ENCODE measurements around the gene TREX2. TPM values are rescaled to one million over a fixed set of nuclear protein-coding genes. Genes with fewer than 3 reads are reported as not detected.

Gene TREX2
- total RNA-seq, 2 experiments from 2014 or later = 3.7 to 6.7 TPM

- Histone ChIP-seq H3K4me1 (ENCODE audit: insufficient read depth, low read length, poor library complexity, severe bottlenecking) (no peaks in the 10 kb centered on the region), H2AFZ (ENCODE audit: low read length) (no peak overlapping the region), H3K4me2 (ENCODE audit: low read length) (no peak overlapping the region), H3K27ac (ENCODE audit: low read depth, low read length, poor library complexity, severe bottlenecking) (no peak overlapping the region), H4K20me1 (ENCODE audit: insufficient read depth, low read length) (no peaks in the 10 kb centered on the region), H3K9me2 (ENCODE audit: insufficient read depth, low read length) (no peaks in the 10 kb centered on the region), H3K9me3 (ENCODE audit: low read length) (no peaks in the 10 kb centered on the region), H3K79me2 (ENCODE audit: insufficient read depth, low read depth, low read length) (no peaks in the 10 kb centered on the region), H3K36me3 (ENCODE audit: insufficient read depth, low read length) (peaks cover 25% of the 10 kb centered on the region), H3K4me3 (ENCODE audit: low read depth, low read length, poor library complexity, severe bottlenecking) (no peak overlapping the region)
- DNase-seq (ENCODE audit: low spot score) = no peak
- CTCF ChIA-PET (ENCODE audit: unreplicated experiment) = no interaction called here
- POLR2A ChIA-PET = no interaction called here
- intact Hi-C loops (cut with micrococcal nuclease; ENCODE audit: unreplicated experiment) = no loop called here
- no TSS peak for BruUV-seq (replicated peaks)
- no peak for TF ChIP-seq CTCF (conservative IDR thresholded peaks at IDR 0.05; ENCODE audit: low read length)
- TF ChIP-seq EZH2phosphoT487 (IDR thresholded peaks at IDR 0.05; ENCODE audit: borderline replicate concordance, low read depth, low read length) = no peak
Observed at GRCh38 chrX:153450949-153451277, 5.1 kb upstream of the TREX2 start.

GRCh38 chrX:153450114-153450948 is 4.5 kb upstream of the TREX2 start:
- no peak overlapping the region for H2AFZ ChIP-seq (ENCODE audit: low read length)
- no peak overlapping the region for H3K4me2 ChIP-seq (ENCODE audit: low read length)
- CTCF ChIA-PET (ENCODE audit: unreplicated experiment) = no interaction called here
- intact Hi-C loops (cut with micrococcal nuclease; ENCODE audit: unreplicated experiment) = no loop called here
- POLR2A ChIA-PET = no interaction called here
- H3K9me2 ChIP-seq (ENCODE audit: insufficient read depth, low read length) = no peaks in the 10 kb centered on the region
- no peaks in the 10 kb centered on the region for H3K79me2 ChIP-seq (ENCODE audit: insufficient read depth, low read depth, low read length)
- no peaks in the 10 kb centered on the region for H3K4me1 ChIP-seq (ENCODE audit: insufficient read depth, low read length, poor library complexity, severe bottlenecking)
- no peak for DNase-seq (ENCODE audit: low spot score)
- no TSS peak for BruUV-seq (replicated peaks)
- no peak overlapping the region for H3K4me3 ChIP-seq (ENCODE audit: low read depth, low read length, poor library complexity, severe bottlenecking)
- no peak overlapping the region for H3K27ac ChIP-seq (ENCODE audit: low read depth, low read length, poor library complexity, severe bottlenecking)
- TF ChIP-seq CTCF (conservative IDR thresholded peaks at IDR 0.05; ENCODE audit: low read length) (no peak), EZH2phosphoT487 (IDR thresholded peaks at IDR 0.05; ENCODE audit: borderline replicate concordance, low read depth, low read length) (no peak)
- no peaks in the 10 kb centered on the region for H3K9me3 ChIP-seq (ENCODE audit: low read length)
- H4K20me1 ChIP-seq (ENCODE audit: insufficient read depth, low read length) = no peaks in the 10 kb centered on the region
- H3K36me3 ChIP-seq (ENCODE audit: insufficient read depth, low read length) = peaks cover 25% of the 10 kb centered on the region

- Histone ChIP-seq H2AFZ (ENCODE audit: low read length) (no peak overlapping the region), H3K4me2 (ENCODE audit: low read length) (no peak overlapping the region), H3K4me3 (ENCODE audit: low read depth, low read length, poor library complexity, severe bottlenecking) (no peak overlapping the region), H3K27ac (ENCODE audit: low read depth, low read length, poor library complexity, severe bottlenecking) (no peak overlapping the region), H4K20me1 (ENCODE audit: insufficient read depth, low read length) (no peaks in the 10 kb centered on the region), H3K9me2 (ENCODE audit: insufficient read depth, low read length) (no peaks in the 10 kb centered on the region), H3K79me2 (ENCODE audit: insufficient read depth, low read depth, low read length) (no peaks in the 10 kb centered on the region), H3K4me1 (ENCODE audit: insufficient read depth, low read length, poor library complexity, severe bottlenecking) (no peaks in the 10 kb centered on the region), H3K9me3 (ENCODE audit: low read length) (no peaks in the 10 kb centered on the region), H3K36me3 (ENCODE audit: insufficient read depth, low read length) (peaks cover 25% of the 10 kb centered on the region)
- intact Hi-C loops (cut with micrococcal nuclease; ENCODE audit: unreplicated experiment) = no loop called here
- TF ChIP-seq EZH2phosphoT487 (IDR thresholded peaks at IDR 0.05; ENCODE audit: borderline replicate concordance, low read depth, low read length) = no peak
- TF ChIP-seq CTCF (conservative IDR thresholded peaks at IDR 0.05; ENCODE audit: low read length) = no peak
- BruUV-seq (replicated peaks) = no TSS peak
- CTCF ChIA-PET (ENCODE audit: unreplicated experiment) = no interaction called here
- DNase-seq (ENCODE audit: low spot score) = no peak
- POLR2A ChIA-PET = no interaction called here
Observed at GRCh38 chrX:153449368-153450113, 3.7 kb upstream of the TREX2 start.

All from OCI-LY7 (cell line).